ENCODE measurements around the gene SLC25A6. TPM values are rescaled to one million over a fixed set of nuclear protein-coding genes. Genes with fewer than 3 reads are reported as not detected.
A peak's percentile ranks its signal among the peaks of the same experiment; 100 is the strongest.
"Not testable (repeated sequence)": the region's sequence is repeated elsewhere in the genome, so short reads cannot be mapped to it uniquely, and the experiment has no call there.

Gene SLC25A6
- total RNA-seq, 1 donor: 699 TPM

- no peak for DNase-seq (ENCODE audit: low read depth in 2 of 3, low spot score in 2 of 3)
These were observed 36.5 kb downstream of the SLC25A6 start for GRCh38 chrX:1355131-1356046.

GRCh38 chrX:1354036-1355019, 37.6 kb downstream of the SLC25A6 start:
- no peak for DNase-seq (ENCODE audit: low read depth in 2 of 3, low spot score in 2 of 3)

- no peak for DNase-seq (ENCODE audit: low read depth in 2 of 3, low spot score in 2 of 3)
These were observed 39.8 kb downstream of the SLC25A6 start for GRCh38 chrX:1351981-1352714.

GRCh38 chrX:1349606-1350005, 42.3 kb downstream of the SLC25A6 start:
- not testable (repeated sequence) for DNase-seq (ENCODE audit: low read depth in 2 of 3, low spot score in 2 of 3)

- no peak for DNase-seq (ENCODE audit: low read depth in 2 of 3, low spot score in 2 of 3)
These were observed 50.2 kb downstream of the SLC25A6 start for GRCh38 chrX:1341545-1342184.

- DNase-seq (ENCODE audit: low read depth in 2 of 3, low spot score in 2 of 3): peak in 2 of 3 donors; percentile 41 to 52
These were observed 54.7 kb downstream of the SLC25A6 start for GRCh38 chrX:1336948-1337779.

- DNase-seq (ENCODE audit: low read depth in 2 of 3, low spot score in 2 of 3): peak in 2 of 3 donors; percentile 80 to 82
These were observed 55.5 kb downstream of the SLC25A6 start, which contains the start of gene IL3RA for GRCh38 chrX:1336331-1336943. Gene IL3RA (plus strand): TSS chrX:1336785. CDS start chrX:1341766, 4,981 bp downstream.

Other genes starting within 250 kb of the SLC25A6 start
- gene CRLF2, start 179.5 kb downstream of the SLC25A6 start, total RNA-seq: 3.5 TPM
- gene CSF2RA, start 123.3 kb downstream of the SLC25A6 start, total RNA-seq: 4.0 TPM
- 23.4 TPM for gene IL3RA, start 55.3 kb downstream of the SLC25A6 start, total RNA-seq
- 34.5 TPM for gene ASMTL, start 60.8 kb upstream of the SLC25A6 start, total RNA-seq
- gene P2RY8, start 145.1 kb upstream of the SLC25A6 start, total RNA-seq: 114 TPM
- 71.1 TPM for gene AKAP17A, start 199.5 kb upstream of the SLC25A6 start, total RNA-seq
- gene ASMT, start 222.9 kb upstream of the SLC25A6 start, total RNA-seq: not detected

All from hematopoietic multipotent progenitor cell (in vitro differentiated cells).